ENCODE data around the gene SLC43A2. TPM values are rescaled to one million over a fixed set of nuclear protein-coding genes. Genes with fewer than 3 reads are reported as not detected.

The SLC43A2 gene
- total and polyA plus RNA-seq, 8 donors, result 25.6 to 87.9 (median 27.0) TPM

GRCh38 chr17:1650731-1651558 is 22.3 kb upstream of the SLC43A2 start:
- H3K36me3 ChIP-seq, result peaks cover 0 to 59% of the 10 kb centered on the region in 2 donors
- H3K4me1 ChIP-seq, result peaks cover 19 to 46% of the 10 kb centered on the region in 2 donors
- DNase-seq (peak in 1 of 4 donors; percentile 59), ATAC-seq (no peak)
- peak overlapping the region in 1 of 2 donors; percentile 70 for H3K4me3 ChIP-seq
- H3K27ac ChIP-seq, result peak overlapping the region; percentile 95 to 98
- no peaks in the 10 kb centered on the region for H3K9me3 ChIP-seq
- intact Hi-C loops (cut with DNase I), result no loop called here
- no peaks in the 10 kb centered on the region for H3K27me3 ChIP-seq
- no peak for TF ChIP-seq CTCF (IDR thresholded peaks at IDR 0.05)

GRCh38 chr17:1649844-1650501 is 21.3 kb upstream of the SLC43A2 start, which contains the start of gene RILP:
Gene RILP, minus strand, starts transcription at chr17:1649866. Its CDS starts 62 bp downstream, at chr17:1649804.
- no peaks in the 10 kb centered on the region for H3K27me3 ChIP-seq
- TF ChIP-seq CTCF (IDR thresholded peaks at IDR 0.05), result no peak
- ATAC-seq, result peak; percentile 62
- H3K27ac ChIP-seq, result peak within 1 kb of the TSS; percentile 95 to 98
- H3K9me3 ChIP-seq, result no peaks in the 10 kb centered on the region
- DNase-seq, result peak in 2 of 4 donors; percentile 91 to 92
- H3K4me3 ChIP-seq, result peak within 1 kb of the TSS; percentile 57 to 70
- peaks cover 24 to 55% of the 10 kb centered on the region in 2 donors for H3K4me1 ChIP-seq
- intact Hi-C loops (cut with DNase I), result no loop called here
- peaks cover 0 to 50% of the 10 kb centered on the region in 2 donors for H3K36me3 ChIP-seq

- DNase-seq (peak; percentile 91 to 98 (median 95)), ATAC-seq (peak; percentile 69)
- TF ChIP-seq CTCF (IDR thresholded peaks at IDR 0.05), result peak; percentile 76 to 93
- Histone ChIP-seq H3K27ac (peak overlapping the region; percentile 95 to 98), H3K27me3 (no peaks in the 10 kb centered on the region), H3K9me3 (no peaks in the 10 kb centered on the region), H3K4me3 (peak overlapping the region; percentile 57 to 70), H3K4me1 (peaks cover 32 to 63% of the 10 kb centered on the region in 2 donors), H3K36me3 (peaks cover 0 to 42% of the 10 kb centered on the region in 2 donors)
- intact Hi-C loops (cut with DNase I), result no loop called here
These were observed 20.6 kb upstream of the SLC43A2 start for GRCh38 chr17:1648963-1649843.

- Histone ChIP-seq H3K36me3 (peaks cover 0 to 33% of the 10 kb centered on the region in 2 donors), H3K27ac (peak overlapping the region; percentile 83 to 98), H3K27me3 (no peaks in the 10 kb centered on the region), H3K9me3 (no peaks in the 10 kb centered on the region), H3K4me1 (peaks cover 36 to 71% of the 10 kb centered on the region in 2 donors), H3K4me3 (peak overlapping the region; percentile 32 to 70)
- ATAC-seq (peak; percentile 18), DNase-seq (peak in 3 of 4 donors; percentile 54 to 100 (median 74))
- no peak for TF ChIP-seq CTCF (IDR thresholded peaks at IDR 0.05)
- intact Hi-C loops (cut with DNase I), result no loop called here
These were observed 19.7 kb upstream of the SLC43A2 start for GRCh38 chr17:1648173-1648962.

Data from left lung (tissue), 10 donors.